OCI-LY3 (cell line): ENCODE data around the gene FAM107B.

Experiments used
- CTCF ChIP-seq: fragments of 200-600, 300-600 bp; sonication (generic); IDR thresholded peaks from 2 replicates; pipeline ENCODE4 v1.5.1; 2014; ENCODE audit warnings: antibody characterized with exemption, low read length, low read depth
- EZH2phosphoT487 ChIP-seq: fragments of 200-600 bp; shearing (Covaris generic); IDR thresholded peaks from 2 replicates; pipeline ENCODE4 v1.6.1; 2018; ENCODE audit warnings: antibody characterized with exemption, mixed run types, low read depth

GRCh38 chr10:14772399-14772798, 2.3 kb downstream of the FAM107B start:
- no peak for TF ChIP-seq CTCF
- TF ChIP-seq EZH2phosphoT487, result no peak
